Measurements from ENCODE around the gene LRRC43.

- no peak for TF ChIP-seq EP300 (IDR thresholded peaks at IDR 0.05)
- TF ChIP-seq, protein P1, sequence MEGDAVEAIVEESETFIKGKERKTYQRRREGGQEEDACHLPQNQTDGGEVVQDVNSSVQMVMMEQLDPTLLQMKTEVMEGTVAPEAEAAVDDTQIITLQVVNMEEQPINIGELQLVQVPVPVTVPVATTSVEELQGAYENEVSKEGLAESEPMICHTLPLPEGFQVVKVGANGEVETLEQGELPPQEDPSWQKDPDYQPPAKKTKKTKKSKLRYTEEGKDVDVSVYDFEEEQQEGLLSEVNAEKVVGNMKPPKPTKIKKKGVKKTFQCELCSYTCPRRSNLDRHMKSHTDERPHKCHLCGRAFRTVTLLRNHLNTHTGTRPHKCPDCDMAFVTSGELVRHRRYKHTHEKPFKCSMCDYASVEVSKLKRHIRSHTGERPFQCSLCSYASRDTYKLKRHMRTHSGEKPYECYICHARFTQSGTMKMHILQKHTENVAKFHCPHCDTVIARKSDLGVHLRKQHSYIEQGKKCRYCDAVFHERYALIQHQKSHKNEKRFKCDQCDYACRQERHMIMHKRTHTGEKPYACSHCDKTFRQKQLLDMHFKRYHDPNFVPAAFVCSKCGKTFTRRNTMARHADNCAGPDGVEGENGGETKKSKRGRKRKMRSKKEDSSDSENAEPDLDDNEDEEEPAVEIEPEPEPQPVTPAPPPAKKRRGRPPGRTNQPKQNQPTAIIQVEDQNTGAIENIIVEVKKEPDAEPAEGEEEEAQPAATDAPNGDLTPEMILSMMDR (IDR thresholded peaks at IDR 0.05): no peak
These were observed 33.5 kb downstream of the LRRC43 start for GRCh38 chr12:122216445-122216844.
